ENCODE measurements around the gene UPP2.

The UPP2 gene

GRCh38 chr2:158101384-158101926, at the start of gene UPP2:
Gene UPP2 (plus strand): TSS chr2:158101876. CDS start chr2:158102064, 188 bp downstream.
- DNase-seq: no peak

GRCh38 chr2:158052761-158053160, 48.9 kb upstream of the UPP2 start:
- DNase-seq: no peak

GRCh38 chr2:158056875-158057274, 44.8 kb upstream of the UPP2 start:
- no peak for DNase-seq

- no peak for DNase-seq
Measured at GRCh38 chr2:158060160-158060834, 41.4 kb upstream of the UPP2 start.

- no peak for DNase-seq
Measured at GRCh38 chr2:158060835-158061435, 40.7 kb upstream of the UPP2 start.

- DNase-seq: no peak
Measured at GRCh38 chr2:158061763-158062162, 39.9 kb upstream of the UPP2 start.

- no peak for DNase-seq
Measured at GRCh38 chr2:158066046-158066713, 35.5 kb upstream of the UPP2 start.

GRCh38 chr2:158071018-158071417, 30.7 kb upstream of the UPP2 start:
- no peak for DNase-seq

- DNase-seq: no peak
Measured at GRCh38 chr2:158072361-158072760, 29.3 kb upstream of the UPP2 start.

- DNase-seq: no peak
Measured at GRCh38 chr2:158079672-158080071, 22.0 kb upstream of the UPP2 start.

GRCh38 chr2:158088093-158088492, 13.6 kb upstream of the UPP2 start:
- no peak for DNase-seq

- DNase-seq: no peak
Measured at GRCh38 chr2:158089322-158089721, 12.4 kb upstream of the UPP2 start.

- DNase-seq: no peak
Measured at GRCh38 chr2:158091647-158092046, 10.0 kb upstream of the UPP2 start.

GRCh38 chr2:158094487-158095092, 7.1 kb upstream of the UPP2 start:
- no peak for DNase-seq

- DNase-seq: no peak
Measured at GRCh38 chr2:158095269-158095668, 6.4 kb upstream of the UPP2 start.

- no peak for DNase-seq
Measured at GRCh38 chr2:158095912-158096311, 5.8 kb upstream of the UPP2 start.

GRCh38 chr2:158097481-158097880, 4.2 kb upstream of the UPP2 start:
- DNase-seq: no peak

GRCh38 chr2:158098178-158098577, 3.5 kb upstream of the UPP2 start:
- no peak for DNase-seq

GRCh38 chr2:158099716-158100115, 2.0 kb upstream of the UPP2 start:
- no peak for DNase-seq

GRCh38 chr2:158100411-158100810, 1.3 kb upstream of the UPP2 start:
- DNase-seq: no peak

GRCh38 chr2:158102446-158102845, 770 bp downstream of the UPP2 start:
- DNase-seq: no peak

GRCh38 chr2:158103411-158104012, 1.8 kb downstream of the UPP2 start:
- DNase-seq: no peak

- DNase-seq: no peak
Measured at GRCh38 chr2:158104903-158105302, 3.2 kb downstream of the UPP2 start.

Measured in stimulated activated CD4-positive, alpha-beta T cell treated with anti-CD3 and anti-CD28 coated beads, Interleukin-15, amount 100 ng/mL, for 24 hours (primary cell).